Measurements from ENCODE around the gene SDCCAG8. TPM values are rescaled to one million over a fixed set of nuclear protein-coding genes. Genes with fewer than 3 reads are reported as not detected.
"Not testable (repeated sequence)": the region's sequence is repeated elsewhere in the genome, so short reads cannot be mapped to it uniquely, and the experiment has no call there.

Gene SDCCAG8
- 10 to 100 TPM; 41.7 to 55.6 TPM for total RNA-seq

DNA sequence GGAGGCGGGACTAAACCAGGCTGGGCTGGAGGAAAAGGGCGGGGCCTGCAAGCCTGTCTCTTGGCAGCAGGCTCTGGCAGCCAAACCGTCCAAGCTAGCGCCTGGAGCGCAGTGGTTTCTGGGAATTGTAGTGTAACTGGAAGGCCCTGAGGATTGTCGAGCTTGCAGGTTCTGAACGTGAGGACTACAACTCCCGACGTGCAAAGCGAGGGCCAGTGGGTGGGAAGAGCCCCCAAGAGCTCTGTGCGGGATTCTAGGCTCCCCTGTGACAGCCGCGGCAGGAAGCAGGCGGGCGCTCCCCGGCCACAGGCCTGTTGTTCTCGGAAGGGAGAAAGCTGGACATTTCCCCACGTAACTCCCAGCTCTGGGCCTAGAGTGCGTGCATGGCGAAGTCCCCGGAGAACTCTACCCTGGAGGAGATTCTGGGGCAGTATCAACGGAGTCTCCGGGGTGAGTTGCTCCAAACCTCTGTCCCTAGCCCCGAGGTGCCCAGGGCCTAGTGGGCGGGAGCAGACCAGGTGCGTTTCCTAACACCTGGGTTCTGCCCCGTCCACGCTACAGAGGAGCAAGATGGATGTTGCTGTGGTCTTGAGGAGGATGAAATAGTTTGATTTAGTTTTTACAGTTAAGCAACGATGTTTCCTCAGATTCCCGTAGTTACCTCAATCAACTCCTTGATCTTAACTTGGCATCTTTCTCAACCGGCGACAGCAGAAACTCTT, at the start of gene SDCCAG8:
TSS of gene SDCCAG8 (plus strand) at position 251 of the 722 bp plus-strand sequence. CDS start at position 384, 133 bp downstream.
- peak within 1 kb of the TSS; percentile 85 to 92 for H3K27ac ChIP-seq
- no peaks in the 10 kb centered on the region for H3K36me3 ChIP-seq
- H3K4me1 ChIP-seq (replicated peaks) = no peaks in the 10 kb centered on the region
- H3K4me3 ChIP-seq = peak within 1 kb of the TSS; percentile 81 to 85
- peak; percentile 89 for TF ChIP-seq POLR2AphosphoS5 (IDR thresholded peaks at IDR 0.05)
- TF ChIP-seq POLR2A (IDR thresholded peaks at IDR 0.05) = peak; percentile 89
- no peak for TF ChIP-seq CTCF (IDR thresholded peaks at IDR 0.05)
- intact Hi-C loops (cut with DNase I) = loop anchor here (10.0 kb wide), 1 partner anchor 1399 kb away; the partner anchor contains the start of gene DESI2
- H3K27me3 ChIP-seq (replicated peaks; ENCODE audit: insufficient read depth) = no peaks in the 10 kb centered on the region
- WGBS = under 1% methylated on average over 32 of the region's 32 CpGs
- peak; percentile 99 for DNase-seq (ENCODE audit: low spot score)
- H3K9me3 ChIP-seq = no peaks in the 10 kb centered on the region

GRCh38 chr1:243211984-243212383, 43.9 kb upstream of the SDCCAG8 start:
- H3K27ac ChIP-seq; H3K4me1 ChIP-seq (replicated peaks); H3K27me3 ChIP-seq (replicated peaks; ENCODE audit: insufficient read depth); H3K4me3 ChIP-seq; H3K36me3 ChIP-seq; intact Hi-C loops (cut with DNase I); DNase-seq (ENCODE audit: low spot score); H3K9me3 ChIP-seq: not testable (repeated sequence)
- 31% methylated on average over 3 of the region's 3 CpGs for WGBS

- TF ChIP-seq CTCF (IDR thresholded peaks at IDR 0.05) (no peak), POLR2A (IDR thresholded peaks at IDR 0.05) (no peak), POLR2AphosphoS5 (IDR thresholded peaks at IDR 0.05) (no peak)
- H3K4me1 ChIP-seq (replicated peaks) = no peaks in the 10 kb centered on the region
- H3K27me3 ChIP-seq (replicated peaks; ENCODE audit: insufficient read depth) = no peaks in the 10 kb centered on the region
- H3K4me3 ChIP-seq = no peak overlapping the region
- DNase-seq (ENCODE audit: low spot score) = no peak
- no peaks in the 10 kb centered on the region for H3K36me3 ChIP-seq
- no peak overlapping the region for H3K27ac ChIP-seq
- intact Hi-C loops (cut with DNase I) = no loop called here
- WGBS = 70% methylated on average over 4 of the region's 4 CpGs
- no peaks in the 10 kb centered on the region for H3K9me3 ChIP-seq
These were observed 42.6 kb upstream of the SDCCAG8 start for GRCh38 chr1:243213045-243213787.

- WGBS = 85% methylated on average over 12 of the region's 12 CpGs
- intact Hi-C loops (cut with DNase I); DNase-seq (ENCODE audit: low spot score); H3K4me3 ChIP-seq; H3K27ac ChIP-seq; H3K27me3 ChIP-seq (replicated peaks; ENCODE audit: insufficient read depth); H3K9me3 ChIP-seq; H3K36me3 ChIP-seq; H3K4me1 ChIP-seq (replicated peaks): not testable (repeated sequence)
These were observed 40.5 kb upstream of the SDCCAG8 start for GRCh38 chr1:243215276-243215875.

DNA sequence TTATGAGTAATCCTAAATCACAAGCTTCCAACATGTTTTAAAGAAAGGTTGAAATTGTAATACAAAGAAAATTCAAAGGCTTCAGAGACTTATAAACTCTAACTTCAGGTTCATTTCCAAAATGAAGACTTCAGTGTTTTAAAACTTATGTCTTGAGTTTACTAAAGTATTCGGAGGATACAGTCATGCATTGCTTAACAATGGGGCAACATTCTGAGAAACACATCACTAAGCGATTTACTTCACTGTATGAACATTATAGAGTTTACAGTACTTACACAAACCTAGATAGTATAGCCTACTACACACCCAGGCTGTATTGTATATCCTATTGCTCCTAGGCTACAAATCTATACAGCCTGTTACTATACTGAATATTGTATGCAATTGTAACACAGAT, 39.1 kb upstream of the SDCCAG8 start:
- intact Hi-C loops (cut with DNase I) = no loop called here
- Histone ChIP-seq H3K27ac (no peak overlapping the region), H3K36me3 (no peaks in the 10 kb centered on the region), H3K9me3 (no peaks in the 10 kb centered on the region), H3K4me3 (no peak overlapping the region), H3K27me3 (replicated peaks; ENCODE audit: insufficient read depth) (no peaks in the 10 kb centered on the region), H3K4me1 (replicated peaks) (no peaks in the 10 kb centered on the region)
- 86% methylated on average over 2 of the region's 2 CpGs for WGBS
- TF ChIP-seq POLR2AphosphoS5 (IDR thresholded peaks at IDR 0.05) = no peak
- TF ChIP-seq POLR2A (IDR thresholded peaks at IDR 0.05) = no peak
- no peak for TF ChIP-seq CTCF (IDR thresholded peaks at IDR 0.05)
- no peak for DNase-seq (ENCODE audit: low spot score)
